NCI-H128 (cell line): Measurements from ENCODE around the gene SEMA5B.

Experiments
- DNase-seq: peaks from one replicate; lab custom pipeline; 2025; ENCODE audit not compliant: unreplicated experiment; lab: John Stamatoyannopoulos, UW

Gene SEMA5B

GRCh38 chr3:122974764-122975162 is 52.8 kb downstream of the SEMA5B start:
- no peak for DNase-seq

- DNase-seq, result no peak
Observed at GRCh38 chr3:122973893-122974615, 53.5 kb downstream of the SEMA5B start.

DNA sequence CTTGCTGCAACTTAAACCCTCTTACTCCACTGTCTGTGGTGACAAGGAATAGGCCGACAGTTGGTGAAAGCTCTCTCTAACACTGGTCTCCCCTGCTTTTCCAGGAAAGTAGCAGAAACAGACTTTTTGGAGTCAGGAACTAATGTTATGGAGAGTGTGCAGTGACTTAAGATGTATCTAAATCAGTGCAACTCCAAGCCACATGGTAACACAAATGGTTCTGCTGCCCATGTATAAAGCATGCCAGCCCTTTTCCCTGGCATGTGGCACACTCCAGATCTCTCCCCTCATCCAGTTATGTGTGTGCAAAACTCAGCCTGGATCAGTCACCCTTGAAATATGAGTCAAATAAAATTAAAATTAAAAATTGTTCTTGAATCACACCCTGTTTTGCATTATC is 55.4 kb downstream of the SEMA5B start:
- no peak for DNase-seq

- no peak for DNase-seq
Observed at GRCh38 chr3:122969585-122970469, 57.7 kb downstream of the SEMA5B start.

- DNase-seq, result no peak
Observed at GRCh38 chr3:122967765-122968164, 59.8 kb downstream of the SEMA5B start.

DNA sequence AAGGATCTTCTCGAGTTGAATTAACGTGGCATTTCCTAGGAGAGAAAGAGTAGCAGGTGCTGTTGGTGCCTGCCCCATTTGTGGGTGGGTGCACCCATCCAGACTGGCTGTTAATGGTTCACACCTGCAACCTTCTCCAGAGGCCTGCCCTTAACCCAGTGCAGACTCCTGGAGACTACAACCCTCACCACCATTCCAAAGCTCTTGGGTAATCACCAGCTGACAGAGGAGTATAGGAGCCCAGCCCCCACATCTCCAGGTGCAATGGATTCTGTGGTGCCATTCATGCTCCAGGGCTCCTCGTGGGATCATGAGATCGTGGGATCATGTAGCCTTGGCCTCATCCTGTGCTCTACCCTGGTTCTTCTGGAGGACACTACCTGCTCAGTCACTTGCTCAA is 60.2 kb downstream of the SEMA5B start:
- no peak for DNase-seq

GRCh38 chr3:122966045-122966444 is 61.5 kb downstream of the SEMA5B start:
- DNase-seq, result no peak

GRCh38 chr3:122964811-122965210 is 62.8 kb downstream of the SEMA5B start:
- DNase-seq, result no peak

- DNase-seq, result no peak
Observed at GRCh38 chr3:122962149-122962548, 65.4 kb downstream of the SEMA5B start.

- no peak for DNase-seq
Observed at GRCh38 chr3:122961146-122961545, 66.4 kb downstream of the SEMA5B start.

DNA sequence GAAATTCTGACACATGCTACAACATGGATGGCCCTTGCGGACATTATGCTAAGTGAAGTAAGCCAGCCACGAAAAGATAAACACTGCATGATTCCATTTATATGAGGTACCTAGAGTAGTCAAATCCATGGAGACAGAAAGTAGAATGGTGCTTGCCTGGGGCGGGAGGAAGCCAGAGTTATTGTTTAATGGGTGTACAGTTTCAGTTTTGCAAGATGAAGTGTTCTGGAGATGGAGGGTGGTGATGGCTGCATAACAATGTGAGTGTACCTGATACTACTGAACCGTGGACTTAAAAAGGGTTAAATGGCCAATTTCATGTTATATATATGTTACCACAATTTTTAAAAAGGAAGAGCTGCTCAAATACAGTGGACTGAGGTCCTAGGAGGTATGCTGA is 66.9 kb downstream of the SEMA5B start:
- no peak for DNase-seq

GRCh38 chr3:122959339-122959738 is 68.2 kb downstream of the SEMA5B start:
- DNase-seq, result no peak

GRCh38 chr3:122957707-122958689 is 69.6 kb downstream of the SEMA5B start:
- DNase-seq, result no peak

- DNase-seq, result no peak
Observed at GRCh38 chr3:122956693-122957455, 70.7 kb downstream of the SEMA5B start.

- DNase-seq, result no peak
Observed at GRCh38 chr3:122955916-122956692, 71.5 kb downstream of the SEMA5B start.

DNA sequence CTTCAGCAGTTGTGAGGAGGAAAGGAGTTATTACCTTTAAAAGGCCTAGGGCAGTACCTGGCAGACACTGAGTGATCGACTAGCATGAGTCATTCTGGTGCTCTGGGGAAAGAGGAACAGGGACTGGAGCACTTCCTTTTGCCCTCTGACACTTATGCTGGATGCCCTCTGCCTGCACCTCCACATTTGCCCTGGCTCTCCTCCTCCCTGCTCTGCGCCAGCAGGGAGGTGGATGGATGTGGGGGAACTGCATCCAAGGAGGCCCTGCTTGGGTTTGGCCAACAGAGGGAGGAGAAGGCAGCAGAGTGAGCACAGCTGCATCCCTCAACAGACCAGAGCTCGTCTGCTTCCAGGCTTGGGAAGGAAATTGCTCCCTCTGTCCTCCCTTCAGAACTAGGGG is 75.0 kb downstream of the SEMA5B start:
- no peak for DNase-seq

DNA sequence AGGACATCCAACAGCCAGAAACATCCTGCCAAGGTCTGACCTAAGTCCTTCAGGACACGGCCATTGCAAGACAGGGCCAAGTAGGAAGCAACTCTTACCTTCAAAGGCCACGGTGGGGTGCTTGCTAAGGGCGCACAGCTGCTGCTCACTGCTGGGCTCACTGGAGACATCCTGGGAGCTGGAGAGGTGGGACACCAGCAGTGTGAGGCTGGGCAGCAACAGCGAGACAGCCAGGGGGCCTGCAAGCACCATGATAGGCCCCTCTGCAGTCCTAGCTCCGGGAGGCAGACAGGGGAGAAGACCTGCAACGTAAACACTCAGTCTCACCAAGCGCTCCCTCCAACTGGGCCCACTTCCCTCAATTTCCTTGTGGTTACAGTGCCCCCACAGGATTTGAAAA is 79.2 kb downstream of the SEMA5B start:
- no peak for DNase-seq

DNA sequence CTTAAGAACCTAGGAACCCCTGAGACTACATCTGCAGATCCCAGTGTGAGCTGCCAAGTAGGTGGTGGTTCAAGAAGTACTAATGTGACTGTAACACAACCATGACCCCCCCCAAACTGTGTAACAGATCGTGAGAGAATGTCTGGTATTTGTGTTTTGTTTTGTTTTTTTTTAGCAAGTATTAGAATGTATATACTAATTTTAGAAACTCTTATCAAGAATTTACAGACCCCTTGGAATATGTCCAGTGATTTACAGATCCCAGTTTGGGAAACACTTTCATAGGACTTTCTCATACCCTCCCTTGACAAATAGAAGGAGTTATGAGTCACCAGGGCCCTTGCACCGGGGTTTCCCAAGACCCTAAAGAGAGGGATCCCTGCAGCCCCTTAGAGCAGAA is 79.8 kb downstream of the SEMA5B start:
- DNase-seq, result no peak

GRCh38 chr3:122947196-122947595 is 80.4 kb downstream of the SEMA5B start:
- DNase-seq, result no peak

GRCh38 chr3:122946185-122946584 is 81.4 kb downstream of the SEMA5B start:
- DNase-seq, result no peak
